ENCODE results near the gene TOR2A.

The TOR2A gene

DNA sequence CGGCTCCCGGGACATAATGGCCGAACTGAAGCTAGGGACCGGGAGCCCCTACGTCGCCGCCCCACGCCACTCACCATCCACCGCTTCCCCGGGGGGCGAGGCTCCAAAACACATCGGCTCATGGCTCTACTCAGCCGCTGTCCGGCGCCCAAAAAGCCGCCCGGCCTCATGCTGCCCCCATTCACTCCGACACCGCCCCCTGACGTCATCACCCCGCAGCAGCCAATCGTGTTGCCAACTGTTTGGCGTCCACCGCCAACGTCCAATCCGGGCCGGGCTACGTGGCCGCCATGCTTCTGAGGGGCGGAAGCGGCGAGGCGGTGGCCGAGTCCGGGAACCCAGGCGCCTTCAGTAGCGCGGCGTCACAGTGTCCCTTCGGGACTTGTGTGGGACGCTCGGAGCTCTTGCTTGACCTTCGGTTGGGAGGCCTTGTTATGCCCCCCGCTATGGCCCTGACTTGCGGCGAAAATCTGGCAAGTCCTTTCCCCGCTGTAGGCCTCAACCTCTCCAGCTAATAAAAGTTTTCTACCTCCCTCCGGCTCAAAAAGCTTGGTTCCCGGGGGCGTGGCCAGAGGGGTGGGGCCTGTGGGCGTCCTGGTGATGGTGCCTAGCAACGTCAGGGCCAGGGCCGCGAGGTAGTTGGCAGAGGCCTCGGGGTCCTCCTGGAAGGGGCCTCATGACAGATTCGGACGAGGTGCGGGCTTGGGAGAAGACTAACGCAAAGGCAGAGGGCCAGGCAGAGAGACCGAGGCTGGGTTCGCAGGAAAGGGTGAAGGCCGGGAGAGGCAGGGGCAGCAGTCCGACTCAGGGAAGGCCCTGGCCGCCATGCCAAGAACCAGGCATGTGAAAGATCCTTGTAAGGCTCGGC is 19.4 kb downstream of the TOR2A start, which contains the start of the genes PTRH1 and TTC16:
Gene PTRH1, minus strand, starts transcription at position 194 of the 868 bp plus-strand sequence. Its CDS starts 24 bp downstream, at position 170.
Gene TTC16, plus strand, starts transcription at position 610 of the 868 bp plus-strand sequence. Its CDS starts 67 bp downstream, at position 677.
- DNase-seq = peak; percentile 94

DNA sequence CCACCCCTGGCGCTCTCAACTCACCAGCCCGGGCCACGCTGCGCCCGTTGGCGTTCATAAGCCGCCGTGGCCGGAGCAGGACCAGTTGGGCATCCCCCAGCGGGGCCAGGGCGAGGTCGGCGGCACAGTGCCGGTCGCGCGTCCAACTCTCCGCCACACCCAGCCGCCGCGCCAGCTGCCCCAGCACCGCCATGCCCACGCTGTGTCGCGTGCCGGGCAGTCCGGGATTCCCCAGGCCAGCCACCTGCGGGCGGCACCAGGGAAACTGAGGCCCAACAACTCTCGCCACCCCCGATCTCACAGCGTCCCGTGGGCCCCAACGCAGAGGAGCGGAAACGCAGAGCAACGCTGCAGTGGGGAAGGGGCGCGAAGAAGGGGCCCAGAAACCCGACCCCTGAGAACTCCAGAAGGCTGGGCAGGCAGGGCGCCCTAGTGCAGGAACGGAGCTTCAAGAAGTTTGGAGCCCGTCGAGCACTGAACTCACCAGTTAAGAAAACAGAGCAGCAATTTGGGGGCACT is 20.1 kb downstream of the TOR2A start:
- DNase-seq = no peak

- DNase-seq = no peak
Measured at GRCh38 chr9:127714020-127714750, 20.9 kb downstream of the TOR2A start.

DNA sequence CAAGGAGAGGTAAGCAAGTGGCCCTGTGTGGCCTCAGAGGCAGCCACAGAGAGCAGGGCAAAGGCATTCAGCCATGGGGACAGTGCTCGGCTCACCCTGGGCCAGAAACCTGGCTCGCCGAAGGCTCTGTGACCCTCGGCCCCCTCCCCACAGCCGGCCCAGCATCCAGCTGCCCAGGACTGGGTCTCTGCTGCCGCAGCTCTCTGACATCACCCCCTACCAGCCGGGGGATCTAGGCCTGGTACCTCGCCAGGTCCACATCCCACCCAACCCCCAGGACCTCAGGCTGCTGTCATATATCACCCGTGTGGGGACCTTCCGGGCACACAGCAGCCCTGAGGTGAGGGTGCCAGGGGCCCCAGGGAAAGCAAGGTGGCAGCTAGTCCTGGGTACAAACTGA is 22.2 kb downstream of the TOR2A start:
- DNase-seq = no peak

GRCh38 chr9:127712371-127712770 is 22.7 kb downstream of the TOR2A start:
- DNase-seq = no peak

- no peak for DNase-seq
Measured at GRCh38 chr9:127711831-127712274, 23.2 kb downstream of the TOR2A start.

- DNase-seq = no peak
Measured at GRCh38 chr9:127711226-127711701, 23.8 kb downstream of the TOR2A start.

- no peak for DNase-seq
Measured at GRCh38 chr9:127710204-127710783, 24.8 kb downstream of the TOR2A start.

- no peak for DNase-seq
Measured at GRCh38 chr9:127708952-127709587, 26.0 kb downstream of the TOR2A start.

- DNase-seq = no peak
Measured at GRCh38 chr9:127707766-127708165, 27.3 kb downstream of the TOR2A start.

DNA sequence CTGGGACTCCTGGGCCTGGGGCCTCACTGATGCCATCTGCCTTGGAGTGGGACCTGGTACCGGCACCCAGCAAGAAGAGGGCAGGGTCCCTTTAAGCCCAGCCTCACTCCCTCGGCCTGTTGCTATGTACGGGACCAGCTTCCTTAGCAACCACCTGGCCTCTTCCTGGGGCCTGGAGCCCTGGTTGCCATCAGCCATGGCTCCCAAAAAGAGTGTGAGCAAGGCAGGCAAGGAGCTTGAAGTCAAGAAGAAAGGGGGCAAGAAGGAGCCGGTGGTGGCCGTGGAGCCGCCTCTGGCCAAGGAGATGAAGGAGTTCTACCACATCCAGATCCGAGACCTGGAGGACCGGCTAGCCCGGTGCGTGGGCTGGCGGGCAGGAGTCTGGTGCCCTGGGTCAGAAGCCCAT is 28.3 kb downstream of the TOR2A start, which contains the start of gene CFAP157:
Gene CFAP157, plus strand, starts transcription at position 153 of the 406 bp plus-strand sequence. Its CDS starts 44 bp downstream, at position 197.
- no peak for DNase-seq

GRCh38 chr9:127705577-127706379 is 29.3 kb downstream of the TOR2A start:
- no peak for DNase-seq

DNA sequence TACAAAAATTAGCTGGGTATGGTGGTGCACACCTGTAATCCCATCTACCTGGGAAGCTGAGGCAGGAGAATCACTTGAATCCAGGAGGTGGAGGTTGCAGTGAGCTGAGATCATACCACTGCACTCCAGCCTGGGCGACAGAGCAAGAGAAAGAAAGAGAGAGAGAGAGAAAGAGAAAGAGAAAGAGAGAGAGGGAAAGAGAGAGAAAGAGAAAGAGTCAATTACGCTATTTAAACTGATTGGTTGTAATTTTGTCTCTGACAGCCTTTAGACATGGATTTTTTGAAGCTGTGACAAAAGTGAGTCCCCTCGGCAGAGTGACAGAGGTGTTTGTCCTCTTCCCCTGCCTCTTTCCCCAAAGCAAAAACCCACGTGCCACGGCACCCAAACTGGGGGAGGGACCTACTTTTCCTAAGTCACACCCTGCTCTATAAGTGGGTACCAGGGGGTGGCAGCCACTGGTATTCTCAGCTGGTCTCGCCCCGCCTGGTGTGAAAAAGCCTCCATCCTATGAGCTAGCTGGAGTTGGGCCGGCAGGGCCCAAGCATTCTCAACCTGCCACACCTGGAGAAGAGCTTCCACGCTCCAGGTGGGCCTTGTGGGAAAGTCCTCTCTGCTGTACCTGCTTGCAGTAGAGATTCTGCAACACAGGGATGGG is 31.7 kb downstream of the TOR2A start:
- no peak for DNase-seq

GRCh38 chr9:127700594-127701255 is 34.4 kb downstream of the TOR2A start:
- DNase-seq = no peak

GRCh38 chr9:127700140-127700539 is 35.0 kb downstream of the TOR2A start:
- no peak for DNase-seq

DNA sequence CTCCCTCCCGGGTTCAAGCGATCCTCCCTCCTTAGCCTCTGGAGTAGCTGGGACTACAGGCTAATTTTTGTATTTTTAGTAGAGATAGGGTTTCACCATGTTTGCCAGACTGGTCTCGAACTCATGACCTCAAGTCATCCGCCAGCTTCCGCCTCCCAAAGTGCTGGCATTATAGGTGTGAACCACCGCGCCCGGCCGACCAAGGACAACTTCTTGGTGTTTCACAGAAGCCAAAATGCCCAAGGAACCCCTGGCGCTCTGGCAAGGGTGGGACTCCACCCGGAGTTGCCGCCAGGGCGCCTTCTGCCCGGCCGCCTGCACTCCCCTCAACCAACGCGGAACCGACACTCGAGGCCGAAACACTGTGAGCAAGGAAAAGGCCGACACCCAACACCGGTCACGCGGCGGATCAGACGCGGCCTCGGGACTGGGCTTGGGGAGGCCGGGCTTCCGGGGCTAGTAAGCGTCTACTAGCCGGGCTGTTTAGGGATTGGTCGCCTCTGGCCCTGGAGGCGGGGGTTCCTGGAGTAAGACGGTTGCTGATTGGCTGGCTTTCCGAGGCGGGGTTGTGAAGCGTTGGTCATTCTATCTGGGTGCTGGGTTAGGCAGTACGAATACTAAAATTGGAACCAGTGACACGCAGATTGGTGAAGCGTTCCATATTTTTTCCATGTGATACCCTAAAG is 36.0 kb downstream of the TOR2A start:
- DNase-seq = peak; percentile 95

DNA sequence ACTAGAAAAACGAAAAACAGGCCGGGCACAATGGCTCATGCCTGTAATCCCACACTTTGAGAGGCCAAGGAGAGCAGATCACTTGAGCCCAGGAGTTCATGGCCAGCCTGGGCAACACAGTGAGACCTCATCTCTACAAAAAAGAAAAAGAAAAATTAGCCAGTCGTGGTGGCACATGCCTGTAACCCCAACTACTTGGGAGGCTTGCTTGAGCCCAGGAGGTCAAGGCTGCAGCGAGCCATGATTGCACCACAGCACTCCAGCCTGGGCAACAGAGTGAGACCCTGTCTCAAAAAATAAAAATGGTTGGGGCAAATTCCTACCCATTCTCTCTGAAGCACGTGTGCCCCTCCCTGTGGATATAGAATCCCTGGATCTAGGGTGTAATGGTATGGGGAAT is 36.7 kb downstream of the TOR2A start:
- DNase-seq = no peak

- DNase-seq = no peak
Measured at GRCh38 chr9:127697575-127697974, 37.5 kb downstream of the TOR2A start.

DNA sequence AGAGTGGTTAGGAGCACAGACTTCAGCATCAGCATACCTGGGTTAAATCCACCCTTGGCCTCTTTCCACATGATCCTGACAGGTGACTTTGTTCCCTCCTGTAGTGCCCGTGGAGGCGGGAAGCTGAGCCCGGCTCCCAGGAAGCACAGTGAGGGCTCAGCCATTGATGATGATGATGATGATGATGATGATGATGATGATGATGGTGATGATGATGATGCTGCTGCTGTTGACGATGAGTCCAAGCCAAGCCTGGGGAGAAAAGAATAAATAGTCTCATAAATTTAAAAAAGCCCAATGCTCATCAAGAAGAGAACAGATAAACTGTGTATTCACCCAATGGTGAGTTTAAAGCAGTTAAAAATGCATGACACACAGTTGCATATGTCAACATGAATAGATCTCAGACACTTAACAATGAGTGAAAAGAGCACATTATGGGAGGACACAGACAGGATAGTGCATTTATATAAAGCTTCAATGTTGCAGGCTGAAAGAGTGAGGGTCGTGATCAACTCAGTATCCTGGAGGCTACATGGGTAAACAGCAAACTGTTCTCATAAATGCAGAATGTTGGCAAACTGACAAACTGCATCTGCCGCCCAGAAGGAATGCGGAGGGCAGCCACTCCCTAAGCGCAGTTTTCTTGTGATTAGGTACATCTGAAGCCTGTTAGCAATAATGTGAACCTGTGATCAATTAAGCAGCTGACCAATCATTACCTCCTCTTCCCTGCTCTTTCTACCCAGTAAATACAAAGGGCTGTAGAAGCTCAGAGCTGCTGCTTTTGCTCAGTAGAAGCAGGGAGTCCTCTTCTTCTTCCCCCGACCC is 40.0 kb downstream of the TOR2A start:
- peak; percentile 71 for DNase-seq

Data from fibroblast of skin of right quadriceps (primary cell).